Kidney (tissue), 14 donors: ENCODE measurements around the gene PDE4D. TPM values are rescaled to one million over a fixed set of nuclear protein-coding genes. Genes with fewer than 3 reads are reported as not detected.
"Not testable (repeated sequence)": the region's sequence is repeated elsewhere in the genome, so short reads cannot be mapped to it uniquely, and the experiment has no call there.

ENCODE experiments used
- DNase-seq, 5 donors: peaks; one replicate each; pipeline ENCODE4 v3.0.0-alpha.2; 2013 to 2020
- FAIRE-seq: peaks from 2 replicates; lab custom pipeline; 2012; peaks lifted over from hg19 to GRCh38; lab: Jason Lieb, UNC
- H3K27ac ChIP-seq, 2 donors: one replicate each; pipeline ENCODE4 v1.7.0; 2013; ENCODE audit warnings: low read depth in 2 of 2, low read length in 2 of 2, inconsistent platforms in 1 of 2
- H3K27me3 ChIP-seq: one replicate; pipeline ENCODE4 v1.7.1; 2013; ENCODE audit warnings: low read length, inconsistent platforms; ENCODE audit not compliant: control insufficient read depth, insufficient read depth
- H3K36me3 ChIP-seq, 3 donors: one replicate each; pipeline versions ENCODE4 v1.7.0 to v1.7.1; 2013; ENCODE audit warnings: low read length in 3 of 3, control low read depth in 1 of 3, inconsistent platforms in 1 of 3; ENCODE audit not compliant: insufficient read depth in 3 of 3, control insufficient read depth in 2 of 3
- H3K4me1 ChIP-seq, 3 donors: one replicate each; pipeline versions ENCODE4 v1.7.0 to v1.7.1; 2013; ENCODE audit warnings: low read length in 3 of 3, inconsistent platforms in 1 of 3, low read depth in 1 of 3; ENCODE audit not compliant: control insufficient read depth in 2 of 3, insufficient read depth in 2 of 3
- H3K4me3 ChIP-seq, 3 donors: one replicate each; pipeline versions ENCODE4 v1.7.0 to v1.8.1; 2013; ENCODE audit warnings: low read length in 3 of 3, control low read depth in 1 of 3, inconsistent platforms in 1 of 3
- H3K9ac ChIP-seq, 3 donors: one replicate each; pipeline versions ENCODE4 v1.7.0 to v1.7.1; 2013; ENCODE audit warnings: low read length in 3 of 3, control low read depth in 1 of 3, inconsistent platforms in 1 of 3
- H3K9me3 ChIP-seq, 3 donors: one replicate each; pipeline versions ENCODE4 v1.7.0 to v1.7.1; 2013; ENCODE audit warnings: low read length in 3 of 3, control low read depth in 1 of 3, inconsistent platforms in 1 of 3; ENCODE audit not compliant: control insufficient read depth in 2 of 3, insufficient read depth in 1 of 3
- intact Hi-C: fragments of 100-400 bp; cut with DNase I; formaldehyde crosslinking; loops from one replicate; pipeline ENCODE4 v1.11.1; 2022
- polyA plus RNA-seq: library from polyadenylated mRNA; stranded (reverse); fragments of 350-450 nt; fragmentation: Illumina TruSeq; extraction: RNeasy Lipid Tissue Mini Kit (QIAGEN cat#74804); gene quantifications from one replicate; pipeline ENCODE4 v1.2.3, GENCODE V29; 2014; ENCODE audit warnings: low read depth, low replicate concordance; ENCODE audit not compliant: insufficient read depth
- total RNA-seq: library from RNA; stranded (reverse); fragmentation: NEBNext Ultra II Directional; extraction: Animal tissue kit (Norgen Biotek cat#: 25700); gene quantifications from one replicate; pipeline ENCODE4 v1.2.1, GENCODE V29; 2021
- TF ChIP-seq, protein P1 (sequence below): IDR thresholded peaks from 3 replicates; pipeline ENCODE4 v1.5.1; 2012; ENCODE audit warnings: mild to moderate bottlenecking, moderate library complexity, borderline replicate concordance; ENCODE audit not compliant: insufficient read depth; ENCODE audit errors: extremely low read depth
- donor health status: control.
- donor health status: control.
- donor health status: control.
- donor health status: control.
- donor health status: control.
- donor health status: DM: yes; HTN: yes; CAD: no.
- donor health status: Normal renal cell carcinoma (clear cell type).

PDE4D gene
- total and polyA plus RNA-seq, 2 donors from 2014 or later = 9.2 to 78.9 TPM

DNA sequence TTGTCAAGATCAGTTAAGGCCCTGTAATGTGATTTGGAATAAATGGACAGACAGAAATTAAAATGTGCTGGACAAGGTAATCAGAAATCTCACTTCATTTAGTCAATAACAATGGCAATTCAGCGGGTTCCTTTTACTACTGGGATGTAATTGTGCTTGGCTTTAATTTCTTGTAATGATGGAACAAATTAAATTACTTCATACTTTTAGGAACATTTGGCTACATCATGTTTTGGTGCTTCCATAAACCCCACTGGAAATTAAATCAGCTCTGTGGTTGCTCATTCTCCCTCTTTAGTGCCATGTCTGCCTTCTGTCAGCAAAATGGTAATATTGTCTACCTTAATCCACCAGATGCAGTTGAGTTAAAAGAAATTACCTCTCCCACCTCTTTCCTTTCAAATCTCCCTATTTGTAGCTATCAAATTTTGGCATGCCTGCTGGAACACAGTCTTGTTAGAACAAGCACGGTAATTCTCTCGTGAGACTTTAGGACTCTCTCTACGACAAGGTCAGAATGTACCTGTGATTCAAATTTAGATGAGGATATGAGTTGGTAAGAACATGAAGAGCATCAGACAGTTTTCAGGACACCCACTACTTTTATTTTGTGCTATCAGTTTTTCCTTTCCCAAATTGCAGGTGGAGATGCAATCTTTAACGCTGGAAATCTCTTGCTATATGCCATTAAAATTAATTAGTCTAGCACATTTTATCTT, 834.4 kb downstream of the PDE4D start:
- DNase-seq (no peak), FAIRE-seq (no peak)
- intact Hi-C loops = no loop called here
- Histone ChIP-seq H3K4me1 (peaks cover 0 to 5% (median 2%) of the 10 kb centered on the region in 3 donors), H3K9me3 (no peaks in the 10 kb centered on the region), H3K27ac (no peak overlapping the region), H3K4me3 (no peak overlapping the region), H3K9ac (no peak overlapping the region), H3K27me3 (no peaks in the 10 kb centered on the region), H3K36me3 (no peaks in the 10 kb centered on the region)
- TF ChIP-seq, protein P1, sequence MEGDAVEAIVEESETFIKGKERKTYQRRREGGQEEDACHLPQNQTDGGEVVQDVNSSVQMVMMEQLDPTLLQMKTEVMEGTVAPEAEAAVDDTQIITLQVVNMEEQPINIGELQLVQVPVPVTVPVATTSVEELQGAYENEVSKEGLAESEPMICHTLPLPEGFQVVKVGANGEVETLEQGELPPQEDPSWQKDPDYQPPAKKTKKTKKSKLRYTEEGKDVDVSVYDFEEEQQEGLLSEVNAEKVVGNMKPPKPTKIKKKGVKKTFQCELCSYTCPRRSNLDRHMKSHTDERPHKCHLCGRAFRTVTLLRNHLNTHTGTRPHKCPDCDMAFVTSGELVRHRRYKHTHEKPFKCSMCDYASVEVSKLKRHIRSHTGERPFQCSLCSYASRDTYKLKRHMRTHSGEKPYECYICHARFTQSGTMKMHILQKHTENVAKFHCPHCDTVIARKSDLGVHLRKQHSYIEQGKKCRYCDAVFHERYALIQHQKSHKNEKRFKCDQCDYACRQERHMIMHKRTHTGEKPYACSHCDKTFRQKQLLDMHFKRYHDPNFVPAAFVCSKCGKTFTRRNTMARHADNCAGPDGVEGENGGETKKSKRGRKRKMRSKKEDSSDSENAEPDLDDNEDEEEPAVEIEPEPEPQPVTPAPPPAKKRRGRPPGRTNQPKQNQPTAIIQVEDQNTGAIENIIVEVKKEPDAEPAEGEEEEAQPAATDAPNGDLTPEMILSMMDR = no peak

DNA sequence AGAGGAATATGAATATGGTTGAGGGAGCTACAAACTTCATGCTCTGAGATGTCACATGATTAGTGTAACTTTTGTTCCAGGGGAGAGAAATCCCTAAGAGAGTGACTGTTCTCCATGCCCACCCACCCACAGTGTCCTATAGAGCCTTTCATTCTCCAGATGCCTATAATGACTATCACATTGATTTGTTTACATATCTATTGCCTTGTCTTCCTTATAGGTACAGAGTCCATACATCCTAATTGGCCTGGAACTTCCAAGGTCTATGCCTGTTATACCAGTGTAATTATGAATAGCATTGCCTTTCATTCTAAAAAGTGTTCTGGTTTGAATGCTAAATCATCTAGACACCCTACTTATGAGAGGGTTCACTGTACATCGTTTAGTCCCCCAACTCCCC, 835.3 kb downstream of the PDE4D start:
- H3K4me3 ChIP-seq = no peak overlapping the region
- no peaks in the 10 kb centered on the region for H3K9me3 ChIP-seq
- H3K27me3 ChIP-seq = no peaks in the 10 kb centered on the region
- TF ChIP-seq, protein P1 = no peak
- DNase-seq = no peak
- no peaks in the 10 kb centered on the region for H3K36me3 ChIP-seq
- H3K4me1 ChIP-seq = peaks cover 0 to 3% (median under 1%) of the 10 kb centered on the region in 3 donors
- no peak overlapping the region for H3K9ac ChIP-seq
- no peak overlapping the region for H3K27ac ChIP-seq
- no peak for FAIRE-seq
- intact Hi-C loops = no loop called here

- H3K9ac ChIP-seq, H3K27ac ChIP-seq, H3K9me3 ChIP-seq, H3K27me3 ChIP-seq, H3K4me3 ChIP-seq, DNase-seq, H3K4me1 ChIP-seq, FAIRE-seq, H3K36me3 ChIP-seq, intact Hi-C loops: not testable (repeated sequence)
Observed at GRCh38 chr5:59056599-59056998, 836.9 kb downstream of the PDE4D start.

GRCh38 chr5:59055745-59056448, 837.6 kb downstream of the PDE4D start:
- TF ChIP-seq, protein P1 = no peak
- H3K4me1 ChIP-seq = no peaks in the 10 kb centered on the region
- H3K27me3 ChIP-seq = no peaks in the 10 kb centered on the region
- no peak for DNase-seq
- no peaks in the 10 kb centered on the region for H3K9me3 ChIP-seq
- H3K36me3 ChIP-seq = no peaks in the 10 kb centered on the region
- no peak overlapping the region for H3K9ac ChIP-seq
- intact Hi-C loops = no loop called here
- FAIRE-seq = no peak
- no peak overlapping the region for H3K27ac ChIP-seq
- no peak overlapping the region for H3K4me3 ChIP-seq
